Measurements from ENCODE around the gene KRTAP12-4.

DNA sequence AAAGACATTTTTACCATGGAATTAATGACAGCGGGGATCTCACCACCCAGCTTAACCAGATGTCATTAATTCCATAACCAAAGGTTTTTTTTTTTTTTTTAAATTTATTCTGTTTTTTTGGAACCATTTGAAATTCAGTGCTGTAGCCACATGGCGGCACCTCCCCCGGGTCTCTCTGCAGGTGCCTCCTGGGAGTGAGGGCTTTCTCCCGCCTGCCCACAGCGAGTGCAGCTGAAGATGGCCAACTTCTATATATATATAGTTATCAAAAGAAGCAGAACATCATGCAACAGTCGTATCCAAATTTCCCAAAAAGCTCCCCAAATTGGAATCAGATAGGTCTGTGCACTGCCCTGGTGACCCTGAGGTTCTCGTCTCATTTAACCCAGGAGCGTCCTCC lies 39.0 kb downstream of the KRTAP12-4 start:
- TF ChIP-seq EZH2phosphoT487 (IDR thresholded peaks at IDR 0.05; ENCODE audit: borderline replicate concordance, low read depth, low read length) = no peak
- TF ChIP-seq, protein P1, sequence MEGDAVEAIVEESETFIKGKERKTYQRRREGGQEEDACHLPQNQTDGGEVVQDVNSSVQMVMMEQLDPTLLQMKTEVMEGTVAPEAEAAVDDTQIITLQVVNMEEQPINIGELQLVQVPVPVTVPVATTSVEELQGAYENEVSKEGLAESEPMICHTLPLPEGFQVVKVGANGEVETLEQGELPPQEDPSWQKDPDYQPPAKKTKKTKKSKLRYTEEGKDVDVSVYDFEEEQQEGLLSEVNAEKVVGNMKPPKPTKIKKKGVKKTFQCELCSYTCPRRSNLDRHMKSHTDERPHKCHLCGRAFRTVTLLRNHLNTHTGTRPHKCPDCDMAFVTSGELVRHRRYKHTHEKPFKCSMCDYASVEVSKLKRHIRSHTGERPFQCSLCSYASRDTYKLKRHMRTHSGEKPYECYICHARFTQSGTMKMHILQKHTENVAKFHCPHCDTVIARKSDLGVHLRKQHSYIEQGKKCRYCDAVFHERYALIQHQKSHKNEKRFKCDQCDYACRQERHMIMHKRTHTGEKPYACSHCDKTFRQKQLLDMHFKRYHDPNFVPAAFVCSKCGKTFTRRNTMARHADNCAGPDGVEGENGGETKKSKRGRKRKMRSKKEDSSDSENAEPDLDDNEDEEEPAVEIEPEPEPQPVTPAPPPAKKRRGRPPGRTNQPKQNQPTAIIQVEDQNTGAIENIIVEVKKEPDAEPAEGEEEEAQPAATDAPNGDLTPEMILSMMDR (conservative IDR thresholded peaks at IDR 0.05; ENCODE audit: low read length) = no peak
